Uterus (tissue), 4 donors: ENCODE data around the gene CELF4. TPM values are rescaled to one million over a fixed set of nuclear protein-coding genes. Genes with fewer than 3 reads are reported as not detected.

Source experiments
- DNase-seq, 2 donors: peaks; one replicate each; pipeline ENCODE4 v3.0.0-alpha.2; 2019 to 2020
- H3K27ac ChIP-seq, 2 donors: fragments of 200-600 bp; sonication (generic); 1 replicate in 1 of 2; 2 replicates in 1 of 2; pipeline ENCODE4 v1.5.1; 2016 to 2018
- H3K27me3 ChIP-seq, 2 donors: fragments of 200-600 bp; sonication (generic); one replicate each; pipeline ENCODE4 v1.5.1; 2018 to 2019; ENCODE audit warnings: control low read depth in 1 of 2
- H3K36me3 ChIP-seq, 2 donors: fragments of 200-600 bp; sonication (generic); one replicate each; pipeline ENCODE4 v1.5.1; 2019; ENCODE audit warnings: control low read depth in 1 of 2
- H3K4me1 ChIP-seq, 2 donors: fragments of 200-600 bp; sonication (generic); one replicate each; pipeline ENCODE4 v1.5.1; 2018 to 2019; ENCODE audit warnings: control low read depth in 1 of 2
- H3K4me3 ChIP-seq, 2 donors: fragments of 200-600 bp; sonication (generic); 1 replicate in 1 of 2; 2 replicates in 1 of 2; pipeline ENCODE4 v1.5.1; 2018 to 2019; ENCODE audit warnings: mild to moderate bottlenecking in 1 of 2
- H3K9me3 ChIP-seq, 2 donors: fragments of 200-600 bp; sonication (generic); one replicate each; pipeline ENCODE4 v1.5.1; 2019; ENCODE audit warnings: control low read depth in 1 of 2
- CTCF ChIP-seq, 4 experiments: fragments of 200-600 bp in 2 of 4; fragments of 450-650 bp in 2 of 4; sonication (generic) in 2 of 4; IDR thresholded peaks; one replicate each; pipeline ENCODE4 v1.5.1; 2016 to 2019; ENCODE audit warnings: antibody characterized with exemption in 4 of 4, mild to moderate bottlenecking in 2 of 4, moderate library complexity in 1 of 4
- POLR2A ChIP-seq, 2 donors: fragments of 450-650 bp; IDR thresholded peaks; one replicate each; pipeline ENCODE4 v1.6.1; 2016; ENCODE audit warnings: antibody characterized with exemption in 2 of 2, mild to moderate bottlenecking in 1 of 2, moderate library complexity in 1 of 2
- intact Hi-C: fragments of 100-400 bp; cut with DNase I; formaldehyde crosslinking; loops from one replicate; pipeline ENCODE4 v1.15.1; 2023; ENCODE audit warnings: low total_unique reads
- total RNA-seq, 4 donors: library from RNA; depleted of rRNA in 3 of 4; stranded (reverse); fragments of >200 nt in 3 of 4; gene quantifications; one replicate each; pipeline versions ENCODE4 v1.1.0 to v1.2.4, GENCODE V29; 2014 to 2023
- donor health status: DM: yes; HTN: yes; CAD: no.

CELF4 gene
- total RNA-seq, 4 donors from 2014 or later, result 0.18 to 1.7 TPM; not detected in 2

GRCh38 chr18:37538526-37539205 is 26.9 kb downstream of the CELF4 start:
- H3K36me3 ChIP-seq, result no peaks in the 10 kb centered on the region
- H3K4me1 ChIP-seq, result no peaks in the 10 kb centered on the region
- TF ChIP-seq POLR2A (IDR thresholded peaks at IDR 0.05), result no peak
- TF ChIP-seq CTCF (IDR thresholded peaks at IDR 0.05), result no peak
- no peak for DNase-seq
- no peak overlapping the region for H3K27ac ChIP-seq
- no peak overlapping the region for H3K4me3 ChIP-seq
- H3K27me3 ChIP-seq, result peaks cover 0 to 9% of the 10 kb centered on the region in 2 donors
- intact Hi-C loops, result no loop called here
- H3K9me3 ChIP-seq, result no peaks in the 10 kb centered on the region

GRCh38 chr18:37537868-37538525 is 27.6 kb downstream of the CELF4 start:
- intact Hi-C loops, result no loop called here
- no peaks in the 10 kb centered on the region for H3K9me3 ChIP-seq
- no peaks in the 10 kb centered on the region for H3K36me3 ChIP-seq
- peaks cover 0 to 9% of the 10 kb centered on the region in 2 donors for H3K27me3 ChIP-seq
- TF ChIP-seq CTCF (IDR thresholded peaks at IDR 0.05) (peak; percentile 57 to 83 (median 74)), POLR2A (IDR thresholded peaks at IDR 0.05) (no peak)
- no peak overlapping the region for H3K27ac ChIP-seq
- H3K4me1 ChIP-seq, result no peaks in the 10 kb centered on the region
- no peak overlapping the region for H3K4me3 ChIP-seq
- peak; percentile 25 to 59 for DNase-seq

- intact Hi-C loops, result no loop called here
- Histone ChIP-seq H3K27ac (no peak overlapping the region), H3K4me1 (no peaks in the 10 kb centered on the region), H3K27me3 (peaks cover 0 to 9% of the 10 kb centered on the region in 2 donors), H3K36me3 (no peaks in the 10 kb centered on the region), H3K4me3 (no peak overlapping the region), H3K9me3 (no peaks in the 10 kb centered on the region)
- DNase-seq, result no peak
- TF ChIP-seq POLR2A (IDR thresholded peaks at IDR 0.05), result no peak
- TF ChIP-seq CTCF (IDR thresholded peaks at IDR 0.05), result no peak
These were observed 28.9 kb downstream of the CELF4 start for GRCh38 chr18:37536656-37537055.

GRCh38 chr18:37535968-37536367 is 29.6 kb downstream of the CELF4 start:
- Histone ChIP-seq H3K27me3 (peaks cover 0 to 9% of the 10 kb centered on the region in 2 donors), H3K27ac (no peak overlapping the region), H3K36me3 (no peaks in the 10 kb centered on the region), H3K9me3 (no peaks in the 10 kb centered on the region), H3K4me3 (no peak overlapping the region), H3K4me1 (no peaks in the 10 kb centered on the region)
- DNase-seq, result no peak
- intact Hi-C loops, result no loop called here
- TF ChIP-seq POLR2A (IDR thresholded peaks at IDR 0.05) (no peak), CTCF (IDR thresholded peaks at IDR 0.05) (no peak)

GRCh38 chr18:37534627-37535026 is 31.0 kb downstream of the CELF4 start:
- intact Hi-C loops, result no loop called here
- no peak overlapping the region for H3K4me3 ChIP-seq
- H3K4me1 ChIP-seq, result no peaks in the 10 kb centered on the region
- no peaks in the 10 kb centered on the region for H3K9me3 ChIP-seq
- H3K36me3 ChIP-seq, result no peaks in the 10 kb centered on the region
- H3K27ac ChIP-seq, result no peak overlapping the region
- DNase-seq, result no peak
- H3K27me3 ChIP-seq, result peaks cover 0 to 9% of the 10 kb centered on the region in 2 donors
- TF ChIP-seq CTCF (IDR thresholded peaks at IDR 0.05), result no peak
- TF ChIP-seq POLR2A (IDR thresholded peaks at IDR 0.05), result no peak
